HG02610 (cell line): ENCODE data around the gene CARD14.
"Not testable (repeated sequence)": the region's sequence is repeated elsewhere in the genome, so short reads cannot be mapped to it uniquely, and the experiment has no call there.

ENCODE experiments used
- ATAC-seq: cut with Tn5 transposase; IDR thresholded peaks from one replicate; pipeline ENCODE4 v1.9.1; 2021; ENCODE audit warnings: mild to moderate bottlenecking, moderate library complexity; ENCODE audit not compliant: unreplicated experiment

The CARD14 gene

GRCh38 chr17:80147035-80147822 lies 22.6 kb upstream of the CARD14 start, which contains the start of gene EIF4A3:
EIF4A3 (minus strand) TSS chr17:80147128; CDS start chr17:80146961, 167 bp downstream.
- ATAC-seq: peak; percentile 81

- ATAC-seq: no peak
These were observed 18.5 kb upstream of the CARD14 start for GRCh38 chr17:80151333-80151732.

- no peak for ATAC-seq
These were observed 17.6 kb upstream of the CARD14 start for GRCh38 chr17:80152081-80152702.

GRCh38 chr17:80153004-80153403 lies 16.8 kb upstream of the CARD14 start:
- ATAC-seq: peak; percentile 48

GRCh38 chr17:80154166-80154565 lies 15.7 kb upstream of the CARD14 start:
- no peak for ATAC-seq

GRCh38 chr17:80155600-80155999 lies 14.2 kb upstream of the CARD14 start:
- ATAC-seq: not testable (repeated sequence)

GRCh38 chr17:80158846-80159245 lies 11.0 kb upstream of the CARD14 start:
- no peak for ATAC-seq

GRCh38 chr17:80160536-80160935 lies 9.3 kb upstream of the CARD14 start:
- no peak for ATAC-seq

GRCh38 chr17:80163336-80163735 lies 6.5 kb upstream of the CARD14 start:
- no peak for ATAC-seq

- no peak for ATAC-seq
These were observed 5.6 kb upstream of the CARD14 start for GRCh38 chr17:80164185-80164584.

GRCh38 chr17:80166446-80166845 lies 3.4 kb upstream of the CARD14 start:
- ATAC-seq: no peak

GRCh38 chr17:80168371-80168770 lies 1.5 kb upstream of the CARD14 start:
- ATAC-seq: no peak

GRCh38 chr17:80169107-80169506 lies 723 bp upstream of the CARD14 start:
- ATAC-seq: no peak

- ATAC-seq: no peak
These were observed 1.9 kb downstream of the CARD14 start for GRCh38 chr17:80171681-80172080.

GRCh38 chr17:80173126-80173525 lies 3.3 kb downstream of the CARD14 start:
- ATAC-seq: no peak

GRCh38 chr17:80173916-80174315 lies 4.1 kb downstream of the CARD14 start:
- ATAC-seq: no peak

GRCh38 chr17:80176757-80177156 lies 6.9 kb downstream of the CARD14 start:
- no peak for ATAC-seq

GRCh38 chr17:80177986-80178595 lies 8.3 kb downstream of the CARD14 start:
- no peak for ATAC-seq

GRCh38 chr17:80180192-80180591 lies 10.4 kb downstream of the CARD14 start:
- ATAC-seq: no peak

- no peak for ATAC-seq
These were observed 11.6 kb downstream of the CARD14 start for GRCh38 chr17:80181431-80181830.

GRCh38 chr17:80182118-80182844 lies 12.5 kb downstream of the CARD14 start:
- ATAC-seq: no peak
